ENCODE measurements around the gene ARRDC5. TPM values are rescaled to one million over a fixed set of nuclear protein-coding genes. Genes with fewer than 3 reads are reported as not detected.

Gene ARRDC5
- total and polyA plus RNA-seq, 2 of the 13 experiments (the other 11 are each of a cell fraction or from before 2014, with no cell fraction given): not detected

DNA sequence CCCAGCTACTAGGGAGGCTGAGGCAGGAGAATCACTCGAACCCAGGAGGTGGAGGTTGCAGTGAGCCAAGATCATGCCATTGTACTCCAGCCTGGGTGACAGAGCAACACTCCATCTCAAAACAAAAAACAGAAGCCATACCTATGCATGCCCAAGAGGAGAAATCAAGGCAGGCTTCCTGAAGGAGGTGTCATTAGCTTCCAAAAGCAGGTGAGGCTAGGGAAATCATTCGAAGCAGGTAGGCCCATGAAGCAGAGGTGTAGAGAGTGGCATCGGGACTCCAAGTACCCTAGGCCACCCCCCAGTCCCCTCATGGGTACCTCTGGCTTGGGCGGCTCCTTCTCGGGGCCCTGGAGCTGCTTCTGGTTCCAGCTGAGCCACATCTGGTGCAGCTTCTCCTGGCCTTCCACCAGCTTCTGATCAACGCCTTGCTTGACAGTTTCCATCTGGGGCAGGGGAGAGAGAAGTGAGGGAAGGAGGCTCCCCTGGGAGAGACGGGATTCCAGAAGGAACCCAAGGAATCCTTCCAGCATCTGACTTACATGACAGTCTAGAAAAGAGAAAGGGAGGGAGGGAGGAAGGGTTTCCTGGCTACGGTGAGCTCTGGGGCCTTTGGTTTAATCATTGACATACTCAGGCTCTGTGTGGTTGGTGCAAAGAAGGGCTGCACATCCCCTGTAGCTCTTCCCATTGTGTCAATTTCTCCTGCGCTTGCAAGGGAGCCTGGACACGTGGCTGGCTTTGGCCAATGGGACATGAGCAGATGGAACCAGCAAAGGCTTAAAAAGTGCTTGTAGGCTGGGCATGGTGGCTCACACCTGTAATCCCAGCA lies 58.1 kb downstream of the ARRDC5 start (continued):
- TF ChIP-seq FOXC1 (CRISPR knock-in tag; IDR thresholded peaks at IDR 0.05; ENCODE audit: borderline replicate concordance): no peak
- no peak for TF ChIP-seq SSRP1 (CRISPR knock-in tag; IDR thresholded peaks at IDR 0.05)
- no peak for TF ChIP-seq ZBTB21 (CRISPR knock-in tag; IDR thresholded peaks at IDR 0.05)
- no peak for TF ChIP-seq GTF2F1 (IDR thresholded peaks at IDR 0.05; ENCODE audit: low read length)
- TF ChIP-seq ZEB1 (IDR thresholded peaks at IDR 0.05; ENCODE audit: insufficient replicate concordance, low read depth): no peak
- TF ChIP-seq, protein P1, sequence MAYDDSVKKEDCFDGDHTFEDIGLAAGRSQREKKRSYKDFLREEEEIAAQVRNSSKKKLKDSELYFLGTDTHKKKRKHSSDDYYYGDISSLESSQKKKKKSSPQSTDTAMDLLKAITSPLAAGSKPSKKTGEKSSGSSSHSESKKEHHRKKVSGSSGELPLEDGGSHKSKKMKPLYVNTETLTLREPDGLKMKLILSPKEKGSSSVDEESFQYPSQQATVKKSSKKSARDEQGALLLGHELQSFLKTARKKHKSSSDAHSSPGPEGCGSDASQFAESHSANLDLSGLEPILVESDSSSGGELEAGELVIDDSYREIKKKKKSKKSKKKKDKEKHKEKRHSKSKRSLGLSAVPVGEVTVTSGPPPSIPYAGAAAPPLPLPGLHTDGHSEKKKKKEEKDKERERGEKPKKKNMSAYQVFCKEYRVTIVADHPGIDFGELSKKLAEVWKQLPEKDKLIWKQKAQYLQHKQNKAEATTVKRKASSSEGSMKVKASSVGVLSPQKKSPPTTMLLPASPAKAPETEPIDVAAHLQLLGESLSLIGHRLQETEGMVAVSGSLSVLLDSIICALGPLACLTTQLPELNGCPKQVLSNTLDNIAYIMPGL (CRISPR knock-in tag; IDR thresholded peaks at IDR 0.05; ENCODE audit: borderline replicate concordance in 1 of 2, low read depth in 1 of 2): no peak
- no peak for TF ChIP-seq ZNF33A (CRISPR knock-in tag; IDR thresholded peaks at IDR 0.05; ENCODE audit: borderline replicate concordance)
- TF ChIP-seq ZNF75D (CRISPR knock-in tag; IDR thresholded peaks at IDR 0.05; ENCODE audit: borderline replicate concordance): no peak
- TF ChIP-seq NR3C1 (CRISPR knock-in tag; IDR thresholded peaks at IDR 0.05): no peak
- no peak for TF ChIP-seq RORA (CRISPR knock-in tag; IDR thresholded peaks at IDR 0.05)
- TF ChIP-seq, protein P2, sequence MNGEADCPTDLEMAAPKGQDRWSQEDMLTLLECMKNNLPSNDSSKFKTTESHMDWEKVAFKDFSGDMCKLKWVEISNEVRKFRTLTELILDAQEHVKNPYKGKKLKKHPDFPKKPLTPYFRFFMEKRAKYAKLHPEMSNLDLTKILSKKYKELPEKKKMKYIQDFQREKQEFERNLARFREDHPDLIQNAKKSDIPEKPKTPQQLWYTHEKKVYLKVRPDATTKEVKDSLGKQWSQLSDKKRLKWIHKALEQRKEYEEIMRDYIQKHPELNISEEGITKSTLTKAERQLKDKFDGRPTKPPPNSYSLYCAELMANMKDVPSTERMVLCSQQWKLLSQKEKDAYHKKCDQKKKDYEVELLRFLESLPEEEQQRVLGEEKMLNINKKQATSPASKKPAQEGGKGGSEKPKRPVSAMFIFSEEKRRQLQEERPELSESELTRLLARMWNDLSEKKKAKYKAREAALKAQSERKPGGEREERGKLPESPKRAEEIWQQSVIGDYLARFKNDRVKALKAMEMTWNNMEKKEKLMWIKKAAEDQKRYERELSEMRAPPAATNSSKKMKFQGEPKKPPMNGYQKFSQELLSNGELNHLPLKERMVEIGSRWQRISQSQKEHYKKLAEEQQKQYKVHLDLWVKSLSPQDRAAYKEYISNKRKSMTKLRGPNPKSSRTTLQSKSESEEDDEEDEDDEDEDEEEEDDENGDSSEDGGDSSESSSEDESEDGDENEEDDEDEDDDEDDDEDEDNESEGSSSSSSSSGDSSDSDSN (CRISPR knock-in tag; IDR thresholded peaks at IDR 0.05): peak; percentile 24; the same call in 1 of the 2 replicates
- TF ChIP-seq SMC3 (IDR thresholded peaks at IDR 0.05; ENCODE audit: low read length): no peak
- TF ChIP-seq RBAK (CRISPR knock-in tag; IDR thresholded peaks at IDR 0.05): no peak
- no peak for TF ChIP-seq ZBTB1 (CRISPR knock-in tag; IDR thresholded peaks at IDR 0.05; ENCODE audit: borderline replicate concordance)
- TF ChIP-seq TBX2 (CRISPR knock-in tag; IDR thresholded peaks at IDR 0.05; ENCODE audit: borderline replicate concordance): no peak
- TF ChIP-seq, protein P3, sequence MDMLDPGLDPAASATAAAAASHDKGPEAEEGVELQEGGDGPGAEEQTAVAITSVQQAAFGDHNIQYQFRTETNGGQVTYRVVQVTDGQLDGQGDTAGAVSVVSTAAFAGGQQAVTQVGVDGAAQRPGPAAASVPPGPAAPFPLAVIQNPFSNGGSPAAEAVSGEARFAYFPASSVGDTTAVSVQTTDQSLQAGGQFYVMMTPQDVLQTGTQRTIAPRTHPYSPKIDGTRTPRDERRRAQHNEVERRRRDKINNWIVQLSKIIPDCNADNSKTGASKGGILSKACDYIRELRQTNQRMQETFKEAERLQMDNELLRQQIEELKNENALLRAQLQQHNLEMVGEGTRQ (IDR thresholded peaks at IDR 0.05; ENCODE audit: low read depth, low read length): peak; percentile 77
- TF ChIP-seq, protein P3 (CRISPR knock-in tag; IDR thresholded peaks at IDR 0.05; ENCODE audit: borderline replicate concordance): peak; percentile 89; the same call in 1 of the 2 replicates
- no peak for TF ChIP-seq ZNF232 (CRISPR knock-in tag; IDR thresholded peaks at IDR 0.05; ENCODE audit: borderline replicate concordance)
- TF ChIP-seq ZNF629 (CRISPR knock-in tag; conservative IDR thresholded peaks at IDR 0.05): no peak
- no peak for TF ChIP-seq IRF2 (CRISPR knock-in tag; IDR thresholded peaks at IDR 0.05)
- no peak for TF ChIP-seq ZNF546 (CRISPR knock-in tag; conservative IDR thresholded peaks at IDR 0.05)
- TF ChIP-seq, protein P4, sequence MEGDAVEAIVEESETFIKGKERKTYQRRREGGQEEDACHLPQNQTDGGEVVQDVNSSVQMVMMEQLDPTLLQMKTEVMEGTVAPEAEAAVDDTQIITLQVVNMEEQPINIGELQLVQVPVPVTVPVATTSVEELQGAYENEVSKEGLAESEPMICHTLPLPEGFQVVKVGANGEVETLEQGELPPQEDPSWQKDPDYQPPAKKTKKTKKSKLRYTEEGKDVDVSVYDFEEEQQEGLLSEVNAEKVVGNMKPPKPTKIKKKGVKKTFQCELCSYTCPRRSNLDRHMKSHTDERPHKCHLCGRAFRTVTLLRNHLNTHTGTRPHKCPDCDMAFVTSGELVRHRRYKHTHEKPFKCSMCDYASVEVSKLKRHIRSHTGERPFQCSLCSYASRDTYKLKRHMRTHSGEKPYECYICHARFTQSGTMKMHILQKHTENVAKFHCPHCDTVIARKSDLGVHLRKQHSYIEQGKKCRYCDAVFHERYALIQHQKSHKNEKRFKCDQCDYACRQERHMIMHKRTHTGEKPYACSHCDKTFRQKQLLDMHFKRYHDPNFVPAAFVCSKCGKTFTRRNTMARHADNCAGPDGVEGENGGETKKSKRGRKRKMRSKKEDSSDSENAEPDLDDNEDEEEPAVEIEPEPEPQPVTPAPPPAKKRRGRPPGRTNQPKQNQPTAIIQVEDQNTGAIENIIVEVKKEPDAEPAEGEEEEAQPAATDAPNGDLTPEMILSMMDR (CRISPR knock-in tag; IDR thresholded peaks at IDR 0.05): no peak
